T follicular helper cell (primary cell): ENCODE data around the gene HAPLN2.

ENCODE experiments used
- DNase-seq: peaks from one replicate; pipeline ENCODE4 v3.0.0-alpha.2; 2020; ENCODE audit warnings: low read depth

Gene HAPLN2

GRCh38 chr1:156662005-156662799, 43.0 kb downstream of the HAPLN2 start:
- no peak for DNase-seq

DNA sequence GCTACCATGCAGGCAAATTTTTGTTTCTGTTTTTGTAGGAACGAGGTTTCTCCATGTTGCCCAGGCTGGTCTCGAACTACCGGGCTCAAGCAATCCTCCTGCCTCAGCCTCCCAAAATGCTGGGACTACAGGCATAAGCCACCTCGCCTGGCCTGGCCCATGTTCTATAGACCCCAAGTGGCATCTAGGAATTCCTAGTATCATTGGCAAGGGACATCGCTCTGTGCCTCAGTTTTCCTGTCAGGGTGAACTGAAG, 43.5 kb downstream of the HAPLN2 start:
- no peak for DNase-seq

- DNase-seq: no peak
Measured at GRCh38 chr1:156663178-156663577, 44.0 kb downstream of the HAPLN2 start.

- no peak for DNase-seq
Measured at GRCh38 chr1:156664046-156664766, 45.0 kb downstream of the HAPLN2 start.

- DNase-seq: no peak
Measured at GRCh38 chr1:156664767-156665411, 45.7 kb downstream of the HAPLN2 start.

GRCh38 chr1:156665539-156665938, 46.3 kb downstream of the HAPLN2 start:
- DNase-seq: no peak

DNA sequence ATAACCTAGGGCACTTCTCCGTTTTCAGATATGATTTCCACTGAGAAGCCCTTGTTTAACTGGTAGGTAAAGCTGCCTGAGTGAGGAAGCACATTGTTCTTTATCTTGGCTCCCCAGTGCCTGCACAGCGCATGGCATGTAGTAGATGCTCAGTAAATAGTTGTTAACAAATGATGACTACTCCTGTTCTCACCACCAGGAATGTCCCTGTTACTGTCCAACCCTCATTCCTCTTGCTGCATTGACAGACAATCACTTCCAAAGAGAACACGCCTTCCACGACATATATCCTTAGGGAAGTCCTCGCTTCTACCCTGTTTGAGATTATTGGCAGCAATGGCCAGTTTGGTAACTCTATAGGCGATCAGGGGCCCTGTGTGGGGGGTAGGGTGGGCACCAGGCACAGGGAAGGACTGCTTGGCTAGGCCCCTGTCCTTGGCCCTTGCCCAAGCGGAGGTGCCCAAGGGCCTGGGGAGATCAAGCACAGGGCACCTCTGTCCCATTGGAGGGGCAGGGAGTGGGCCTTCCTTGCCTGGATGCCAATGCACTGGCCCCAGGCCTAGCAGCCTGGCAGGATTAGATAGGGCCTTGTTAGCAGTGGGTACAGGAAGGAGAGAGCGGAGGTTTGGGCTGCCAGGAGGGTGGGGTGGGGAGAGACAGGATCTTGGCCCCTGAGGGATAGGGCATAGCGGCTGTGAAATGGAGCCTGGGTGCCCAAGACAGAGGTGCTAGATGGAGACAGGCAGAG, 47.8 kb downstream of the HAPLN2 start:
- DNase-seq: no peak

DNA sequence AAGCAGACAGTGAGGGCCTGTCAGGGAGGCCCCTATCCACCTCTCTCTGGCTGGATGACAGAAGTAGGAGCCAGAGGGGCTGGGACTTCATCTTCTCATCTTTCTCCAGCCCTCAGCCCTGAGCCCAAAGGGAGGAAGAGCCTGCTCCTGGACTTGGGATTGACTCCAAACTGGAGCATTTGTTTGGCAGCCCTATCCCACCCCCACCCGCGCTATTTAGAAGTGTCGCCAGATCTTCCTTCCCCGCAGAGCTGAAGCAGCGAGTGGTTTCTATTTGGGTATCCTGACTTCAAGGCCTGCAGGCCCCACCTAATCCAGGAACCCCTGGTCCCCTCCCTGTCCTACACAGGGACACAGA, 48.4 kb downstream of the HAPLN2 start:
- no peak for DNase-seq

- no peak for DNase-seq
Measured at GRCh38 chr1:156667968-156668709, 48.9 kb downstream of the HAPLN2 start.

- no peak for DNase-seq
Measured at GRCh38 chr1:156668801-156669637, 49.8 kb downstream of the HAPLN2 start.

- no peak for DNase-seq
Measured at GRCh38 chr1:156669794-156670193, 50.6 kb downstream of the HAPLN2 start.

DNA sequence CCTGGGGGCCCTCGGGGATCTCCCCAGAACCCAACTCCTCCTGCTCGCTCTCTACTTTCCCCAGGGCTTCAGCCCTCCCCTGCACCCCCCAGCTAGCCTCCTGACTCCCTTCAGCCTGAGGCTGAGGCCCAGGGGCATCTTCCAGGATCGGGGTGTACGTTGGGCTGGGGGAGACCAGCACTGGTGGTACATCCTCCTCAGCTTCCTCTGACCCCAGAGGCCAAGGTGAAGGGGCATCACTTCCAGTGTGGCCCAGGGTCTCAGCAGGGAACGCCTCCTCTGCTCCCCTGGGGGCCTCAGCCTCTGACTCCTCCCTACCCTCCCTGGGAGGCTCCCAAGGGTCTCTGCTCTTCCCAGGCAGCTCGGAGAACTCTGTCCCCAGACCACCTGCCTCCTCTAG, 51.1 kb downstream of the HAPLN2 start:
- DNase-seq: no peak

GRCh38 chr1:156670791-156671190, 51.6 kb downstream of the HAPLN2 start:
- no peak for DNase-seq

DNA sequence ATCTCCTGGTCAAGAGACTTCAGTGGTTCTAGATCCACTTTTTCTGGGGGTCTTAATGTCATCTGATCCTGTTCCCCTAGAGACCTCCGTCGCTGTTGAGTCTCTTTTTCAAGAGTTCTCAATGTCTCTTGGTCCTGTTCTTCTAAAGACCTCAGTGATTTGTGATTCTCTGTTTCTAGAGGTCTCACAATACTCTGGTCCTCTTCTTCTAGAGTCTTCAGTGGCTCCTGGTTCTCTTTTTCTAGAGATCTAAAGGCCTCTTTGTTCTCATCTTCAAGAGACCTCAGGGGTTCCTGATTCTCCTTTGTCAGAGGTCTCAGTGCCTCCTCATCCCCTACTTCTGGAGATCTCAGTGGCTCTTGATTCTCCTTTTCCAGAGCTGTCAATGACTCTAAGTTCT, 52.6 kb downstream of the HAPLN2 start:
- DNase-seq: no peak

DNA sequence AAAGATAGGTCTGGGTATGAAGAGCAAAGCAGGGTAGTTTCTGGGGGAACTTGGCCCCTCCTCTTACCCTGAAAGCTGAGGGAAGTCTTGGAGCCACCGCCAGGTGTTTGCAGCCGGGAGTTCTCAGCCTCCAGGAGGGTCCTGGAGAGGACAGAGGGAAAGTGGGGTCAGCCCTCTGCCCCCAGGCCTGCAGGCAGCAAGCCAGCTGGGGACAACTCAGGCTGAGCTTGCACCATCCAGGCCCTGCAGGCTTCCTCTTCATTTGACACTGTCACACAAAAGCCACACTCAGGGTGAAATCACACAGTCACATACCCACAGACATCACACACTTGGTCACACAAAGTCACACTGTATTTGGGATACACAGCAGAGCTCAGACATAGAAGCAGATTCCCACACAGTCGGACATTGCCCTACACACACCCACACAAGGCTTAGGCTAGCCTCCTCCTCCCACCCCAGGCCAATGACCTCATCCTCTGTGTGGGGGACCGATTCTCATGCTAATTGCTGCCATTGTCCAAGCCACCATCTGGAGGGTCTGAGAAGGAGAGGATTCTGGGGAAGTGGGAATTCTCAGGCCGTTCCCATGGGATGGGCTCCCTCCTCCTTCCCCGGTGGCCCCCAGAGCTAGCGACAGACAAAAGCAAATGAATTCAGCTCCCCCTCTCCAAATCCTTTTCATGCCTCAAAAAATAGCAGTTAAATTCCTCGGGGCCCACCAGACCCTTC, 54.3 kb downstream of the HAPLN2 start:
- no peak for DNase-seq
